OCI-LY3 (cell line): ENCODE data around the gene GAS5.

Experiments
- H2AFZ ChIP-seq: fragments of 200-600, 300-600 bp; shearing (Covaris generic); 2 replicates; pipeline ENCODE4 v1.6.0; 2014; ENCODE audit warnings: antibody characterized with exemption, low read depth, low read length
- H3K27ac ChIP-seq: fragments of 200-600, 300-600 bp; sonication (generic); 2 replicates; pipeline ENCODE4 v1.5.1; 2014; ENCODE audit warnings: mild to moderate bottlenecking, low read length, moderate library complexity, mixed read lengths
- H3K27me3 ChIP-seq: fragments of 200-600, 300-600 bp; sonication (generic); 2 replicates; pipeline ENCODE4 v1.6.1; 2014; ENCODE audit warnings: low read depth, low read length, mixed read lengths
- H3K36me3 ChIP-seq: fragments of 200-600, 300-600 bp; sonication (generic); replicated peaks from 2 replicates; pipeline ENCODE3; 2014; ENCODE audit warnings: low read depth, low read length, mixed read lengths
- H3K4me1 ChIP-seq: fragments of 300-600, 200-600 bp; sonication (generic); 2 replicates; pipeline ENCODE4 v1.6.1; 2014; ENCODE audit warnings: low read length, mixed read lengths
- H3K4me2 ChIP-seq: fragments of 200-600, 300-600 bp; sonication (generic); 2 replicates; pipeline ENCODE4 v1.6.1; 2014; ENCODE audit warnings: low read length, mixed read lengths
- H3K4me3 ChIP-seq: fragments of 300-600, 200-600 bp; sonication (generic); 2 replicates; pipeline ENCODE4 v1.5.1; 2014; ENCODE audit warnings: antibody characterized with exemption, mild to moderate bottlenecking, low read length, moderate library complexity
- H3K79me2 ChIP-seq: fragments of 300-600, 200-600 bp; shearing (Covaris generic); 2 replicates; pipeline ENCODE4 v1.6.1; 2014; ENCODE audit warnings: mild to moderate bottlenecking, low read length, mixed read lengths
- H3K9ac ChIP-seq: fragments of 300-600, 200-600 bp; shearing (Covaris generic); 2 replicates; pipeline ENCODE4 v1.6.0; 2014; ENCODE audit warnings: mild to moderate bottlenecking, low read length, moderate library complexity
- H3K9me3 ChIP-seq: fragments of 200-600, 300-600 bp; shearing (Covaris generic); 2 replicates; pipeline ENCODE4 v1.6.1; 2014; ENCODE audit warnings: low read length, mixed read lengths; ENCODE audit not compliant: insufficient read depth
- H4K20me1 ChIP-seq: fragments of 200-600, 300-600 bp; sonication (generic); 2 replicates; pipeline ENCODE4 v1.6.1; 2016; ENCODE audit warnings: low read length, mixed read lengths; ENCODE audit not compliant: insufficient read depth
- CTCF ChIP-seq: fragments of 200-600, 300-600 bp; sonication (generic); IDR thresholded peaks from 2 replicates; pipeline ENCODE4 v1.5.1; 2014; ENCODE audit warnings: antibody characterized with exemption, low read length, low read depth
- EZH2phosphoT487 ChIP-seq: fragments of 200-600 bp; shearing (Covaris generic); IDR thresholded peaks from 2 replicates; pipeline ENCODE4 v1.6.1; 2018; ENCODE audit warnings: antibody characterized with exemption, mixed run types, low read depth

The GAS5 gene

GRCh38 chr1:173914366-173914871 lies 46.6 kb upstream of the GAS5 start:
- Histone ChIP-seq H3K4me1 (peaks cover 8% of the 10 kb centered on the region), H3K27ac (no peak overlapping the region), H3K79me2 (no peaks in the 10 kb centered on the region), H3K9me3 (no peaks in the 10 kb centered on the region), H4K20me1 (no peaks in the 10 kb centered on the region), H2AFZ (peak overlapping the region; percentile 36; the same call in 1 of the 2 replicates), H3K36me3 (no peaks in the 10 kb centered on the region), H3K4me3 (no peak overlapping the region), H3K27me3 (no peaks in the 10 kb centered on the region), H3K9ac (no peak overlapping the region), H3K4me2 (no peak overlapping the region)
- TF ChIP-seq EZH2phosphoT487 (no peak), CTCF (peak; percentile 81)

GRCh38 chr1:173913111-173913510 lies 45.3 kb upstream of the GAS5 start:
- H3K4me2 ChIP-seq, result no peak overlapping the region
- no peak overlapping the region for H3K4me3 ChIP-seq
- TF ChIP-seq EZH2phosphoT487 (no peak), CTCF (no peak)
- no peaks in the 10 kb centered on the region for H3K9me3 ChIP-seq
- no peak overlapping the region for H3K9ac ChIP-seq
- no peaks in the 10 kb centered on the region for H3K36me3 ChIP-seq
- H3K27me3 ChIP-seq, result no peaks in the 10 kb centered on the region
- no peak overlapping the region for H2AFZ ChIP-seq
- peaks cover 8% of the 10 kb centered on the region for H3K4me1 ChIP-seq
- no peak overlapping the region for H3K27ac ChIP-seq
- H3K79me2 ChIP-seq, result no peaks in the 10 kb centered on the region
- H4K20me1 ChIP-seq, result no peaks in the 10 kb centered on the region

DNA sequence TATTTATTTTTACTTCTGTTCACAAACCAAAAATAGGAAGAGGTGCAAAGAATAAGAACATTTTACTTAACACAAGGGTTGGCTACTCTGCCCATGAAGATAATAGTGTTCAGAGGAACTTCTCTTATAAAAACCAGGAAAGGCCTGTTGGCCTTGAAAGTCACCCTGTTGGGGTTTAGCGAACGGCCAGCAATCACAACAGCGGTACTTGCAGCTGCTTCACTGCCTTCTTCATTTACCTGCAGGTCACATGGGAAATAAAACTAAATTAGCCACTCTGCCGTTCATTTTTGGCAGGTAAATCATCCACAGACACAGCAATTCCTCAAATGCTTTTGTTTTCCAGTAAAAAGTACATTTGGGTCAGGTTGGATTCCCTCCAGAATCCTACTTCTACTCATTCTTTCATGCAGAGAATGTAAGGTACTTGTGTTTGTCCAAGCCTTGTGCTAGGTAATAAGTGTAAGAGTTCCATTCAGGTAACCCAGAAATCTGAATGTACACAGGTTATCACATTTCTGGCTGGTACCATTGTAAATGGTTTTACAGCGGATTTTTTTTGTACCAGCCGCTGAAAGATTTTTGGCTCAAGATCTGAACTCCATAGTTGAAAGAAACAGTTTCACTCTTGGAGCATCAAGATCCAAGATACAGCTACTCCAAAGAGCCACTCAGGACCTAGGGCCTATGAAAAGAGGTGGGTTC lies 36.2 kb upstream of the GAS5 start:
- H3K4me1 ChIP-seq, result peaks cover 8% of the 10 kb centered on the region
- H3K9ac ChIP-seq, result no peak overlapping the region
- no peak overlapping the region for H3K4me2 ChIP-seq
- H3K9me3 ChIP-seq, result no peaks in the 10 kb centered on the region
- TF ChIP-seq EZH2phosphoT487, result no peak
- no peak for TF ChIP-seq CTCF
- no peak overlapping the region for H3K27ac ChIP-seq
- no peaks in the 10 kb centered on the region for H3K27me3 ChIP-seq
- H2AFZ ChIP-seq, result no peak overlapping the region
- no peaks in the 10 kb centered on the region for H3K79me2 ChIP-seq
- H3K4me3 ChIP-seq, result no peak overlapping the region
- no peaks in the 10 kb centered on the region for H3K36me3 ChIP-seq
- no peaks in the 10 kb centered on the region for H4K20me1 ChIP-seq

GRCh38 chr1:173900992-173901391 lies 33.2 kb upstream of the GAS5 start:
- Histone ChIP-seq H3K36me3 (no peaks in the 10 kb centered on the region), H4K20me1 (no peaks in the 10 kb centered on the region), H3K9me3 (no peaks in the 10 kb centered on the region), H3K4me2 (no peak overlapping the region), H3K79me2 (no peaks in the 10 kb centered on the region), H3K27ac (no peak overlapping the region), H3K4me1 (peaks cover 8% of the 10 kb centered on the region), H3K4me3 (no peak overlapping the region), H3K27me3 (no peaks in the 10 kb centered on the region), H3K9ac (no peak overlapping the region), H2AFZ (no peak overlapping the region)
- TF ChIP-seq EZH2phosphoT487, result no peak
- no peak for TF ChIP-seq CTCF
